Astrocyte (in vitro differentiated cells and primary cell): ENCODE measurements around the gene DPF3.

Experiments used
- EZH2 ChIP-seq: IDR thresholded peaks from 2 replicates; pipeline ENCODE4 v1.6.1; 2012; ENCODE audit warnings: mild to moderate bottlenecking, low read length, inconsistent platforms; ENCODE audit not compliant: insufficient read depth
- TF ChIP-seq, protein P1 (sequence below): IDR thresholded peaks from 2 replicates; pipeline ENCODE4 v1.5.1; 2011; ENCODE audit warnings: low read depth, mild to moderate bottlenecking, inconsistent platforms, low read length, moderate library complexity; ENCODE audit not compliant: insufficient read depth

DNA sequence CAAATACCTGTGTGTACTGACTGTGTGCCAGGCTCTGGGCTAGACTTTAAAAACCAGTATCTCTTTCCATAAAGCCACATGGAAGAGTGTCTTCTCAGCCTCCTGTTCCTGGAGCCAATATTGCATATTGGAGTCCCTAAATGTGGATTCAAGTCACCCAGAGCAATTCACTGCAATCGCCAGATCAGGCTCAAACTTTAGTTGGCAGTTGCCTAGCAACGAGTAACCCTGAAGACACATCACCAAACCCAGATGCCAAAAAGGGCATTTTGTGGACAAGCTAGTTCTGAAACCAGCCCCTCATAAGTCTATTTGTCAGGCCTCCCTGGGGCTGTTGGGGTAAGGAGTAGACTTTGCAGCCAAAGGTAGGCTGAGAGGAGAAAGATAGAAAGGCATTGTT, 13.7 kb downstream of the DPF3 start:
- TF ChIP-seq, protein P1, sequence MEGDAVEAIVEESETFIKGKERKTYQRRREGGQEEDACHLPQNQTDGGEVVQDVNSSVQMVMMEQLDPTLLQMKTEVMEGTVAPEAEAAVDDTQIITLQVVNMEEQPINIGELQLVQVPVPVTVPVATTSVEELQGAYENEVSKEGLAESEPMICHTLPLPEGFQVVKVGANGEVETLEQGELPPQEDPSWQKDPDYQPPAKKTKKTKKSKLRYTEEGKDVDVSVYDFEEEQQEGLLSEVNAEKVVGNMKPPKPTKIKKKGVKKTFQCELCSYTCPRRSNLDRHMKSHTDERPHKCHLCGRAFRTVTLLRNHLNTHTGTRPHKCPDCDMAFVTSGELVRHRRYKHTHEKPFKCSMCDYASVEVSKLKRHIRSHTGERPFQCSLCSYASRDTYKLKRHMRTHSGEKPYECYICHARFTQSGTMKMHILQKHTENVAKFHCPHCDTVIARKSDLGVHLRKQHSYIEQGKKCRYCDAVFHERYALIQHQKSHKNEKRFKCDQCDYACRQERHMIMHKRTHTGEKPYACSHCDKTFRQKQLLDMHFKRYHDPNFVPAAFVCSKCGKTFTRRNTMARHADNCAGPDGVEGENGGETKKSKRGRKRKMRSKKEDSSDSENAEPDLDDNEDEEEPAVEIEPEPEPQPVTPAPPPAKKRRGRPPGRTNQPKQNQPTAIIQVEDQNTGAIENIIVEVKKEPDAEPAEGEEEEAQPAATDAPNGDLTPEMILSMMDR, result no peak
- no peak for TF ChIP-seq EZH2
